Measurements from ENCODE around the gene CCR4. TPM values are rescaled to one million over a fixed set of nuclear protein-coding genes. Genes with fewer than 3 reads are reported as not detected.

CCR4 gene
- total and polyA plus RNA-seq, 2 of the 8 experiments (the other 6 are each of a cell fraction or from before 2014, with no cell fraction given): 0.11 to 0.15 TPM

DNA sequence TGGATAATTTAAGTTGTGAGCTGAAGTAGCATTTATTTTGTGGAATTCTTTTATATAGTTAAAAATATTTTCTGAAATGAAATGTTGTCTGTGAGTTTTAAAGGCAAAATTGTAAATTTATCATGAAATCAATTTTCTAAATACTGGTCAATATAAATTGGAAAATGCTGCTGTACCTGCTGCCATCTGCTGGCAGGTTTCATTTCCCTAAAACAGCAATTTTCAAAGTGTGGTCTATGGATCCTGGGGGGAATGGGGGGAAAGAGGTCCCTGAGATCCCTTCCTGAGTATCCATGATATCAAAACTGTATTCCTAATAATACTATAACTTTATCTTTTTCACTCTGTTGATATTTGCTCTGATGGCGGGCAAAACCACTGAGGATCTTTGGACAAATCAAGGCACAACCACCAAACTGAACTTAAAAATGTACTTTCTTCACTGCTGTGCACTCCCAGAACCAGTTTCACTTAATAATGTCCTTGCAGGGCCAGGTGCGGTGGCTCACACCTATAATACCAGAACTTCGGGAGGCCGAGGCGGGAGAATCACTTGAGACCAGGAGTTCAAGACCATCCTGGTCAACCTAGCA is 17.2 kb upstream of the CCR4 start (continued):
- TF ChIP-seq, protein P1, sequence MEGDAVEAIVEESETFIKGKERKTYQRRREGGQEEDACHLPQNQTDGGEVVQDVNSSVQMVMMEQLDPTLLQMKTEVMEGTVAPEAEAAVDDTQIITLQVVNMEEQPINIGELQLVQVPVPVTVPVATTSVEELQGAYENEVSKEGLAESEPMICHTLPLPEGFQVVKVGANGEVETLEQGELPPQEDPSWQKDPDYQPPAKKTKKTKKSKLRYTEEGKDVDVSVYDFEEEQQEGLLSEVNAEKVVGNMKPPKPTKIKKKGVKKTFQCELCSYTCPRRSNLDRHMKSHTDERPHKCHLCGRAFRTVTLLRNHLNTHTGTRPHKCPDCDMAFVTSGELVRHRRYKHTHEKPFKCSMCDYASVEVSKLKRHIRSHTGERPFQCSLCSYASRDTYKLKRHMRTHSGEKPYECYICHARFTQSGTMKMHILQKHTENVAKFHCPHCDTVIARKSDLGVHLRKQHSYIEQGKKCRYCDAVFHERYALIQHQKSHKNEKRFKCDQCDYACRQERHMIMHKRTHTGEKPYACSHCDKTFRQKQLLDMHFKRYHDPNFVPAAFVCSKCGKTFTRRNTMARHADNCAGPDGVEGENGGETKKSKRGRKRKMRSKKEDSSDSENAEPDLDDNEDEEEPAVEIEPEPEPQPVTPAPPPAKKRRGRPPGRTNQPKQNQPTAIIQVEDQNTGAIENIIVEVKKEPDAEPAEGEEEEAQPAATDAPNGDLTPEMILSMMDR (IDR thresholded peaks at IDR 0.05; ENCODE audit: control extremely low read depth in 1 of 3, insufficient read depth in 1 of 3, low read depth in 1 of 3, low read length in 3 of 3): peak; percentile 6 to 63 (median 55); a peak in 3 of 4 replicates
- TF ChIP-seq, protein P2, sequence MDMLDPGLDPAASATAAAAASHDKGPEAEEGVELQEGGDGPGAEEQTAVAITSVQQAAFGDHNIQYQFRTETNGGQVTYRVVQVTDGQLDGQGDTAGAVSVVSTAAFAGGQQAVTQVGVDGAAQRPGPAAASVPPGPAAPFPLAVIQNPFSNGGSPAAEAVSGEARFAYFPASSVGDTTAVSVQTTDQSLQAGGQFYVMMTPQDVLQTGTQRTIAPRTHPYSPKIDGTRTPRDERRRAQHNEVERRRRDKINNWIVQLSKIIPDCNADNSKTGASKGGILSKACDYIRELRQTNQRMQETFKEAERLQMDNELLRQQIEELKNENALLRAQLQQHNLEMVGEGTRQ (IDR thresholded peaks at IDR 0.05; ENCODE audit: low read length): no peak
- no peak for TF ChIP-seq SP4 (IDR thresholded peaks at IDR 0.05; ENCODE audit: low read length)
- no peak for TF ChIP-seq RXRA (IDR thresholded peaks at IDR 0.05; ENCODE audit: insufficient read depth, low read depth, low read length)
- no peak for TF ChIP-seq HDAC6 (IDR thresholded peaks at IDR 0.05; ENCODE audit: low read depth, low read length)

Measured in H1 (cell line).